ENCODE results near the gene EPHB2. TPM values are rescaled to one million over a fixed set of nuclear protein-coding genes. Genes with fewer than 3 reads are reported as not detected.

EPHB2 gene
- total and polyA plus RNA-seq, 2 of the 13 experiments (the other 11 are each of a cell fraction or from before 2014, with no cell fraction given), result 0.03 to 0.11 TPM

DNA sequence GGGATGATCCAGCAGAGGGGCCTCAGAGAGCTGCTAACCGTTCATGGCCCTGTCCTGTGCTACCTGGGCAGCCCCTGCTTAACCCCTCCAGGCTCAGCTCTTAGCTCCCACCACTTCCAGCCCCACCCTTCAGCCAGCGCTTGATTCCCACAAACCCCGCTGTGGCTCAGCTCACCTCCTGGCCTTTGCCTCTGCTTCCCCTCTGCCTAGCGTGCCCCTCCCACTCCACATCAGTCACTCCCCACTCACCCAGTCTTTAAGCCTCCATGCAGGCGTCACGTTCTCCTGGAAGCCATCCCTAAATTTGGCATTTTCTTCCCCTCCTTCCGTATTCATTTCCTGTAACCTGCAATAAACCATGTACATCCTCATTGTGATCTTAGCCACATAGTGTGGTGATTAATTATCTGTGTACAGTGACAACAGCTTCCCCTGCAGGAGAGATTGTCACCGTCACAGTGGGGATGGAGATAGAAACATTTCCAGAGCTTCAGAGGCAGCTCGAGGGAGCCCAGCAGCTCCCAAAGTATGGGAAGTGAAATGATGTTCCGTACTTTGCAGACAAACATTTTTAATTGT, 65.5 kb downstream of the EPHB2 start:
- Histone ChIP-seq H3K4me1 (ENCODE audit: insufficient read depth, low read length) (no peaks in the 10 kb centered on the region), H3K9ac (ENCODE audit: insufficient read depth, low read depth, low read length) (no peak overlapping the region), H3K4me3 (replicated peaks in 1 of 3; ENCODE audit: insufficient read depth in 1 of 3, low read depth in 2 of 3, low read length in 3 of 3) (no peak overlapping the region), H3K27ac (ENCODE audit: extremely low read length, insufficient read depth, low read length) (no peak overlapping the region), H4K20me1 (ENCODE audit: insufficient read depth, low read length) (no peaks in the 10 kb centered on the region), H3K36me3 (replicated peaks in 1 of 2; ENCODE audit: control insufficient read depth in 1 of 2, insufficient read depth in 2 of 2, low read length in 2 of 2) (no peaks in the 10 kb centered on the region), H3K9me3 (ENCODE audit: low read length) (no peaks in the 10 kb centered on the region), H3K4me2 (ENCODE audit: low read depth, low read length) (no peak overlapping the region), H3K79me2 (ENCODE audit: insufficient read depth, low read length) (no peaks in the 10 kb centered on the region), H3K27me3 (ENCODE audit: control insufficient read depth in 1 of 2, insufficient read depth in 2 of 2, low read length in 2 of 2) (peaks cover 0 to 21% of the 10 kb centered on the region in 2 experiments; a peak in 2 of 5 replicates), H2AFZ (ENCODE audit: low read length) (no peak overlapping the region)
- CTCF ChIA-PET (ENCODE audit: low intra/inter-chr PET ratio, low total read pairs), result no interaction called here
- in situ Hi-C loops (cut with HindIII; ENCODE audit: extremely low pct_ligation_motif_present, low pct_unique_long_range_greater_than_20kb), result no loop called here
- no peak for ATAC-seq
- no peak for FAIRE-seq
- no peak for DNase-seq (ENCODE audit: low spot score)
- intact Hi-C loops (cut with micrococcal nuclease; ENCODE audit: unreplicated experiment), result no loop called here
- POLR2A ChIA-PET, result no interaction called here
- no TSS peak for BruUV-seq (replicated peaks)
- WGBS (ENCODE audit: low lambda C conversion rate), result 24% methylated on average over 10 of the region's 10 CpGs
- TF ChIP-seq PCBP1 (IDR thresholded peaks at IDR 0.05; ENCODE audit: borderline replicate concordance, low read depth, low read length), result no peak
- no peak for TF ChIP-seq DDIT3 (CRISPR knock-in tag; IDR thresholded peaks at IDR 0.05)
- no peak for TF ChIP-seq ATF7-NPFF (CRISPR knock-in tag; IDR thresholded peaks at IDR 0.05; ENCODE audit: low read depth)
- no peak for TF ChIP-seq SOX13 (IDR thresholded peaks at IDR 0.05)
- TF ChIP-seq SOX13 (CRISPR knock-in tag; conservative IDR thresholded peaks at IDR 0.05 in 1 of 2, IDR thresholded peaks at IDR 0.05 in 1 of 2), result no peak
- TF ChIP-seq, protein P1, sequence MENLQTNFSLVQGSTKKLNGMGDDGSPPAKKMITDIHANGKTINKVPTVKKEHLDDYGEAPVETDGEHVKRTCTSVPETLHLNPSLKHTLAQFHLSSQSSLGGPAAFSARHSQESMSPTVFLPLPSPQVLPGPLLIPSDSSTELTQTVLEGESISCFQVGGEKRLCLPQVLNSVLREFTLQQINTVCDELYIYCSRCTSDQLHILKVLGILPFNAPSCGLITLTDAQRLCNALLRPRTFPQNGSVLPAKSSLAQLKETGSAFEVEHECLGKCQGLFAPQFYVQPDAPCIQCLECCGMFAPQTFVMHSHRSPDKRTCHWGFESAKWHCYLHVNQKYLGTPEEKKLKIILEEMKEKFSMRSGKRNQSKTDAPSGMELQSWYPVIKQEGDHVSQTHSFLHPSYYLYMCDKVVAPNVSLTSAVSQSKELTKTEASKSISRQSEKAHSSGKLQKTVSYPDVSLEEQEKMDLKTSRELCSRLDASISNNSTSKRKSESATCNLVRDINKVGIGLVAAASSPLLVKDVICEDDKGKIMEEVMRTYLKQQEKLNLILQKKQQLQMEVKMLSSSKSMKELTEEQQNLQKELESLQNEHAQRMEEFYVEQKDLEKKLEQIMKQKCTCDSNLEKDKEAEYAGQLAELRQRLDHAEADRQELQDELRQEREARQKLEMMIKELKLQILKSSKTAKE (CRISPR knock-in tag; IDR thresholded peaks at IDR 0.05; ENCODE audit: borderline replicate concordance), result no peak
- TF ChIP-seq ZBED4 (CRISPR knock-in tag; IDR thresholded peaks at IDR 0.05; ENCODE audit: borderline replicate concordance), result no peak
- TF ChIP-seq ZBTB10 (CRISPR knock-in tag; IDR thresholded peaks at IDR 0.05; ENCODE audit: borderline replicate concordance), result no peak
- TF ChIP-seq ARID2 (CRISPR knock-in tag; IDR thresholded peaks at IDR 0.05; ENCODE audit: borderline replicate concordance), result no peak
- no peak for TF ChIP-seq ZFP36 (IDR thresholded peaks at IDR 0.05; ENCODE audit: borderline replicate concordance, low read depth, low read length, partially characterized antibody)
- TF ChIP-seq, protein P2, sequence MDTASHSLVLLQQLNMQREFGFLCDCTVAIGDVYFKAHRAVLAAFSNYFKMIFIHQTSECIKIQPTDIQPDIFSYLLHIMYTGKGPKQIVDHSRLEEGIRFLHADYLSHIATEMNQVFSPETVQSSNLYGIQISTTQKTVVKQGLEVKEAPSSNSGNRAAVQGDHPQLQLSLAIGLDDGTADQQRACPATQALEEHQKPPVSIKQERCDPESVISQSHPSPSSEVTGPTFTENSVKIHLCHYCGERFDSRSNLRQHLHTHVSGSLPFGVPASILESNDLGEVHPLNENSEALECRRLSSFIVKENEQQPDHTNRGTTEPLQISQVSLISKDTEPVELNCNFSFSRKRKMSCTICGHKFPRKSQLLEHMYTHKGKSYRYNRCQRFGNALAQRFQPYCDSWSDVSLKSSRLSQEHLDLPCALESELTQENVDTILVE (CRISPR knock-in tag; IDR thresholded peaks at IDR 0.05), result no peak
- TF ChIP-seq SMYD3 (CRISPR knock-in tag; IDR thresholded peaks at IDR 0.05), result no peak
- no peak for TF ChIP-seq ZNF282 (IDR thresholded peaks at IDR 0.05; ENCODE audit: partially characterized antibody)
- no peak for TF ChIP-seq PHF20 (CRISPR knock-in tag; IDR thresholded peaks at IDR 0.05)

Measured in HepG2 (cell line).